SK-N-SH treated with all-trans-retinoic acid at 6 μM for 48 hours (cell line): Measurements from ENCODE around the gene CA11.

Source experiments
- ATAC-seq: fragments of 200-7000 bp; cut with Tn5 transposase; 3 replicates; pipeline ENCODE4 v1.9.1; 2020; ENCODE audit warnings: mild to moderate bottlenecking, moderate library complexity
- ARNTL ChIP-seq: fragments of 450-650 bp; formaldehyde crosslinking; IDR thresholded peaks from 2 replicates; pipeline ENCODE4 v1.5.0; 2020; ENCODE audit warnings: low read depth, mild to moderate bottlenecking, moderate library complexity, borderline replicate concordance
- BACH2 ChIP-seq: fragments of 250-450 bp; sonication (Bioruptor Pico); IDR thresholded peaks from 2 replicates; pipeline ENCODE4 v1.9.0; 2021; ENCODE audit warnings: mild to moderate bottlenecking, borderline replicate concordance
- CSDC2 ChIP-seq: fragments of 250-450 bp; sonication (Bioruptor Pico); IDR thresholded peaks from 2 replicates; pipeline ENCODE4 v1.5.0; 2020; ENCODE audit warnings: mild to moderate bottlenecking, moderate library complexity
- ISL1 ChIP-seq: fragments of 250-450 bp; sonication (Bioruptor Pico); IDR thresholded peaks from 2 replicates; pipeline ENCODE4 v2.1.2; 2022; ENCODE audit warnings: mild to moderate bottlenecking, moderate library complexity
- PPARA ChIP-seq: fragments of 250-450 bp; sonication (Bioruptor Pico); IDR thresholded peaks from 2 replicates; pipeline ENCODE4 v1.5.0; 2020; ENCODE audit warnings: mild to moderate bottlenecking, borderline replicate concordance
- RARB ChIP-seq: fragments of 250-450 bp; sonication (Bioruptor Pico); IDR thresholded peaks from 2 replicates; pipeline ENCODE4 v1.8.0; 2021; ENCODE audit warnings: mild to moderate bottlenecking, moderate library complexity
- SNAI2 ChIP-seq: fragments of 250-450 bp; sonication (Bioruptor Pico); IDR thresholded peaks from 2 replicates; pipeline ENCODE4 v1.5.0; 2020; ENCODE audit warnings: mild to moderate bottlenecking, moderate library complexity
- TCF4 ChIP-seq: fragments of 250-450 bp; sonication (Bioruptor Pico); IDR thresholded peaks from 2 replicates; pipeline ENCODE4 v1.8.0; 2021; ENCODE audit warnings: mild to moderate bottlenecking, moderate library complexity, borderline replicate concordance
- TOX ChIP-seq: fragments of 250-450 bp; sonication (Bioruptor Pico); IDR thresholded peaks from 2 replicates; pipeline ENCODE4 v1.8.0; 2021; ENCODE audit warnings: mild to moderate bottlenecking, moderate library complexity, borderline replicate concordance
- ZC3H10 ChIP-seq: fragments of 250-450 bp; sonication (Bioruptor Pico); IDR thresholded peaks from 2 replicates; pipeline ENCODE4 v1.5.1; 2021; ENCODE audit warnings: mild to moderate bottlenecking, moderate library complexity
- ZFP3 ChIP-seq: fragments of 250-450 bp; sonication (Bioruptor Pico); IDR thresholded peaks from 2 replicates; pipeline ENCODE4 v1.5.0; 2020; ENCODE audit warnings: mild to moderate bottlenecking, moderate library complexity
- ZFP30 ChIP-seq: fragments of 450-650 bp; formaldehyde crosslinking; IDR thresholded peaks from 2 replicates; pipeline ENCODE4 v1.5.0; 2022; ENCODE audit warnings: mild to moderate bottlenecking, moderate library complexity
- ZNF565 ChIP-seq: fragments of 450-650 bp; formaldehyde crosslinking; conservative IDR thresholded peaks from 2 replicates; pipeline ENCODE4 v1.5.0; 2020; ENCODE audit warnings: low read depth, mild to moderate bottlenecking, moderate library complexity
- ZNF8 ChIP-seq: fragments of 450-650 bp; formaldehyde crosslinking; IDR thresholded peaks from 2 replicates; pipeline ENCODE4 v1.5.0; 2020; ENCODE audit warnings: mild to moderate bottlenecking, moderate library complexity
- TF ChIP-seq, protein P1 (sequence below): fragments of 250-450 bp; sonication (Bioruptor Pico); IDR thresholded peaks from 2 replicates; pipeline ENCODE4 v1.8.0; 2021; ENCODE audit warnings: low read depth, mild to moderate bottlenecking, moderate library complexity, borderline replicate concordance
- TF ChIP-seq, protein P2 (sequence below): fragments of 250-450 bp; sonication (Bioruptor Pico); IDR thresholded peaks from 2 replicates; pipeline ENCODE4 v1.5.1; 2020; ENCODE audit warnings: low read depth, mild to moderate bottlenecking, moderate library complexity
- TF ChIP-seq, protein P3 (sequence below): fragments of 250-450 bp; sonication (Bioruptor Pico); IDR thresholded peaks from 2 replicates; pipeline ENCODE4 v1.8.0; 2020; ENCODE audit warnings: mild to moderate bottlenecking, moderate library complexity, borderline replicate concordance
- TF ChIP-seq, protein P4 (sequence below): fragments of 250-450 bp; sonication (Bioruptor Pico); IDR thresholded peaks from 2 replicates; pipeline ENCODE4 v1.5.0; 2020; ENCODE audit warnings: mild to moderate bottlenecking, moderate library complexity

The CA11 gene

DNA sequence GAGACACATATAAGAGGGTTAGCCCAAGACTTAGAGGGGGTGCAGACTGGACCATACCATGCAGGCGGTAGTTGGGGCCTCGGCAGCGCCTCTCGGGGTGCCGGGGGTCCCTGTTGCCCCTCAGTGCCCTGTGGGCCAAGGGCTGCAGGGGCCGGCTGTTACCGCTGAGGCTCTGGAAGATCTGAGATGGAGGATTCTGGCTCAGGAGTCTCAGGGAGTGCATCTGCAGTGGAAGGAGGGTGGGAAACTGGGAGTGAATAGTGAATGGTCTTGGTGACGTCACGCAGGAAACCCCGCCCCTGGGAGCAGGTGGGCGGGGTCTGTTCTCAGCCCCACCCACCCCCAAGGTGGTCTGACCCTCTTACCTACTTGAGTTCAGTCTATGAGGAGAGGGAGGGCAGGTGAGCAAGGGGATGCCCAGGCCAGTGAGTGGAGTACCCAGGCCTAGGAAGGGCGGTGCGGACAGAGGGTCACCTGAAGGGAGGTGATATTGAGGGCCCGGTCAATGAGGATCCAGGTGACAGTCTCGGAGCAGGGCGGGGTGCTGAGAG lies 7.1 kb downstream of the CA11 start (continued):
- TF ChIP-seq, protein P1, sequence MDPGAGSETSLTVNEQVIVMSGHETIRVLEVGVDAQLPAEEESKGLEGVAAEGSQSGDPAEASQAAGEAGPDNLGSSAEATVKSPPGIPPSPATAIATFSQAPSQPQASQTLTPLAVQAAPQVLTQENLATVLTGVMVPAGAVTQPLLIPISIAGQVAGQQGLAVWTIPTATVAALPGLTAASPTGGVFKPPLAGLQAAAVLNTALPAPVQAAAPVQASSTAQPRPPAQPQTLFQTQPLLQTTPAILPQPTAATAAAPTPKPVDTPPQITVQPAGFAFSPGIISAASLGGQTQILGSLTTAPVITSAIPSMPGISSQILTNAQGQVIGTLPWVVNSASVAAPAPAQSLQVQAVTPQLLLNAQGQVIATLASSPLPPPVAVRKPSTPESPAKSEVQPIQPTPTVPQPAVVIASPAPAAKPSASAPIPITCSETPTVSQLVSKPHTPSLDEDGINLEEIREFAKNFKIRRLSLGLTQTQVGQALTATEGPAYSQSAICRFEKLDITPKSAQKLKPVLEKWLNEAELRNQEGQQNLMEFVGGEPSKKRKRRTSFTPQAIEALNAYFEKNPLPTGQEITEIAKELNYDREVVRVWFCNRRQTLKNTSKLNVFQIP (CRISPR knock-in tag), result no peak

DNA sequence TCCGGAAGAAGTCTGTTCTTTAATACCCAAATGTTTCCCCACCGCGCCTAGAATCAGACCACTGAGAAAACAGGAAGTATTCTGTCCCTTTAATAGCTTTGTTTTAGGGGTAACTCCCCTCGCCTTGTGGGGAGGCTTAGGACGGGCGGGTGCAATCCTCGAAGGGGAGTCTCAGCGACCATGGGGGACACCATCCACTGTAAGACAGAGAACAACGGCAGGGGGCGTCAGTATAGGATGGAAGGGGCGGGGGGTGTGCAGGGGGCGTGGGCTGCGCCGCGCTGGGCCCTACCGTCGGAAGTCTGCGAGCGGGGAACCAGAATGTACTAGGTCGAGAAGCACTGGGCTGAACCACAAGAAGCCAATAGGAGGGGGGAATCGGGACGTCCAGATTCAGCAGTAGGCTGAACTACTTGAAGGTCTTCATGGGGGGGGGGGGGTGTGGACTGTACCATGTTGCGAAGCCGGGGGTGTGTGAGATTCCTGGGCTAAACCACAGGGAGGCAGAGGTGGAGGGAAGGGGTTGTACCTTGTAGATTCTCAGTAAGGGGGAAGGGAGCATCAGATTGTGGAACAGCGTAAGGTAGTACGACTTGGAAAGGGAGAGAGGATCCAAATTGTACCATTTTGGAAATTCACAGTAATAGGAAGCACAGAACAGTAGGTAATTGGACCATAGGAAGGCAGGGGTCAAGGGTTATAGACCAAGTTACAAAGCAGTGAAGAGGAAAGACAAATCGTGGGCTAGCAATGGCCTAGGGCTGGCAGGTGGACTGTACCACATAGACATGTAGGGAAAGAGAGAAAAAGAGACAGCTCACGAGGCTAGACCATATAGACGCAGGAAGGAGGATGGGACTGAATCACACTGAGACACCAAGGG lies 7.8 kb downstream of the CA11 start:
- TF ChIP-seq SNAI2 (CRISPR knock-in tag), result no peak
- TF ChIP-seq, protein P2, sequence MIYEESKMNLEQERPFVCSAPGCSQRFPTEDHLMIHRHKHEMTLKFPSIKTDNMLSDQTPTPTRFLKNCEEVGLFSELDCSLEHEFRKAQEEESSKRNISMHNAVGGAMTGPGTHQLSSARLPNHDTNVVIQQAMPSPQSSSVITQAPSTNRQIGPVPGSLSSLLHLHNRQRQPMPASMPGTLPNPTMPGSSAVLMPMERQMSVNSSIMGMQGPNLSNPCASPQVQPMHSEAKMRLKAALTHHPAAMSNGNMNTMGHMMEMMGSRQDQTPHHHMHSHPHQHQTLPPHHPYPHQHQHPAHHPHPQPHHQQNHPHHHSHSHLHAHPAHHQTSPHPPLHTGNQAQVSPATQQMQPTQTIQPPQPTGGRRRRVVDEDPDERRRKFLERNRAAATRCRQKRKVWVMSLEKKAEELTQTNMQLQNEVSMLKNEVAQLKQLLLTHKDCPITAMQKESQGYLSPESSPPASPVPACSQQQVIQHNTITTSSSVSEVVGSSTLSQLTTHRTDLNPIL (CRISPR knock-in tag), result no peak
- ATAC-seq, result peak; percentile 55

DNA sequence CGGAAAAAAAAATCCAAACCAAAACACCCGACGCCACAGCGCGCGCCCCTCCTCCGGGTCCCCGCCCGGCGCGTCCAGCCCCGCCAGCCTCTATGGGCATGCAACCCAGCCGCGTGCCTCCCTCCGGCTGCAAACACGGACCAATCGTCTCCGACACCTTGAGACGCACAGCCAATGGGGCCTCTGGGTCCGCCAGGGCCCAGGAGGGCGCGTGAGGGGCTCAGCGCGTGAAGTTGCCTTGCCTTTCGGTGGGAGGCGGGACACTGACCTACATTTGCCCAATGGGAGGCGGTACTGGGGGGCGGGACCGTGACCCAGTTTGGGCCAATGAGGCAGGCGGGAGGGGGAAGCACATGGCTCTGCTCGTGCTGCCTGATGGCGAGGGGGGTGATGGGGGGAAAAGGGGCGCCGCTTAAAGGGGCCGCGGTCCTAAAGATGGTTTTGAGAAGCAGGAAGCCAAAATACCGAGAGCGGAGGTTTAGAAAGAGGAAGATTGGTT lies 8.5 kb downstream of the CA11 start:
- peak; percentile 85 for ATAC-seq
- TF ChIP-seq ARNTL, result peak; percentile 99
- TF ChIP-seq ZFP3 (CRISPR knock-in tag), result no peak

DNA sequence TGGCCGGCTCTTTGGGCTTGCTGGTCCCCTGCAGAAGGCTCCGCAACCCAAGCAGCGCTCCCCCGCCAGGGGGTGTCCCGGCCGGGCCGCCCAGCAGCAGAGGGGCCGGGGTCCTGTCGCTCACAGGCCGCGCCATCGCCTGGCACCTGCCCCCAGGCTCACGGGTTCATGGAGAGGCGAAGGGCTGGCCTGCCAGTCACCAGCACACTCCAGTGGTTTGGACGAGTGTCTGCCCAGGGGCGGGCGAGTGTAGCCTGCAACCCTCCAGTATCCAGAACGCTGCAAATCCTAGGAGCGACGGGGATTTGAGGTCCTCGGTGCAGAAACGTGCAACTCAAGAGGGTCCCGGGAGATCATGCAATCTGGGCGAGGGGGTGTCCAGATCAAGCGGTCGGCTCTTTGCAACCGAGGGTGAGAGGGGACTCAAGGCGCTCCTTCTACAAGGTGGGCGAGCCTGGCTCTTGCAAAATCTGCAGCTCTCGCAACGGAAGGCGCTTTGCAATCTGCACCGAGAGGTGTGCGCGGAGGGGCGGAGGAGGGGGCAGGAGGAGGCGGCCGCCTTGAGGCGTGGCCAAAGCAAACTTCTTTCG lies 9.0 kb downstream of the CA11 start, which contains the start of gene DBP:
TSS of gene DBP (minus strand) at position 521 of the 590 bp plus-strand sequence. CDS start at position 136, 385 bp downstream.
- ATAC-seq, result peak; percentile 27
- TF ChIP-seq ZFP30 (CRISPR knock-in tag), result no peak
- TF ChIP-seq SNAI2 (CRISPR knock-in tag), result no peak
- no peak for TF ChIP-seq ISL1 (CRISPR knock-in tag)
- TF ChIP-seq, protein P2 (CRISPR knock-in tag), result no peak
- no peak for TF ChIP-seq ZFP3 (CRISPR knock-in tag)
- TF ChIP-seq RARB (CRISPR knock-in tag), result no peak
- no peak for TF ChIP-seq CSDC2
- no peak for TF ChIP-seq TCF4 (CRISPR knock-in tag)

DNA sequence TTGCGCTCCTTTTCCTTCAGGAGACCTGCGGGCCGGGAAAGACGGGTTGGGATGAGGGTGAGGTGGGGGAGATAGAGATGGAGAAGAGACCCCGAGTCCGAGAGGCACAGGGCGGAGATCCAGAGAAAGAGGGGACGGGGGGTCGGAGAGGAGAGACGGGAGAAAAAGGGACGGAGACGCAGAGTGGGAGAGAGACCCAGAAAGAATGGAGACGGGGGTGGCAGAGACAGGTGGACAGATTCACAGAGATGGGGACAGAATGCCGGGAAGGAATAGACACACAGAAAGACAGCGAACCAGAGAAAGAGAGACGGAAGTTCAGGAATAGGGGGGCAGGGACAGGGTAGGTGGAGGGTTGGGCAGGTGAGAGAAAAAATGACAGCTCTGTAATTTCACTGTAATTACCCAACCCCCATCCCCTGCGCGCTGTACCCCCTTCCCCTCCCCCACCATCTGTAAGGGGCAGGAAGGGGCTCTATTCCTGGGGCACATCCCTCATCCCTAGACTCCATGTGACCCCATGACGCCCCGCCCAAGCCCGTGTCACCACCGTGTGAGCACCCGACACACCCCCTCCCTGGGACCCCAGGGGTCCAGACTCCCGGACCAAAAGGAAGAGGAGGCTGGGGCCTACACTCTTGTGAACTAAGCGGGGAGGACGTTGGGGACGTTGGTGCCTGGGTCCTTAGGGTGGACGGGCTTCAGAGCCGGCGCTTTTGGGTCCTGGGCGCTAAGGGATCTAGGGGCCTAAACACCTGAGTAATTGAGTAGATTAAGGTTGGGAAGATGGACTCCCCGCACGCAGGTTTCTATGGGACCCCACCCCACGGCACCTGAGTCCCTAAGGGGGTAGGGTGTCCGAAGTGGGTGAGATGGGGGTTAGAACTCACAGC lies 9.8 kb downstream of the CA11 start:
- ATAC-seq, result no peak
- TF ChIP-seq TOX (CRISPR knock-in tag) (no peak), SNAI2 (CRISPR knock-in tag) (no peak), BACH2 (CRISPR knock-in tag) (no peak), ISL1 (CRISPR knock-in tag) (no peak), PPARA (CRISPR knock-in tag) (no peak), ZNF8 (CRISPR knock-in tag) (no peak), ZFP3 (CRISPR knock-in tag) (no peak), ZNF565 (CRISPR knock-in tag) (no peak), ZC3H10 (no peak), ARNTL (no peak)
- TF ChIP-seq, protein P3, sequence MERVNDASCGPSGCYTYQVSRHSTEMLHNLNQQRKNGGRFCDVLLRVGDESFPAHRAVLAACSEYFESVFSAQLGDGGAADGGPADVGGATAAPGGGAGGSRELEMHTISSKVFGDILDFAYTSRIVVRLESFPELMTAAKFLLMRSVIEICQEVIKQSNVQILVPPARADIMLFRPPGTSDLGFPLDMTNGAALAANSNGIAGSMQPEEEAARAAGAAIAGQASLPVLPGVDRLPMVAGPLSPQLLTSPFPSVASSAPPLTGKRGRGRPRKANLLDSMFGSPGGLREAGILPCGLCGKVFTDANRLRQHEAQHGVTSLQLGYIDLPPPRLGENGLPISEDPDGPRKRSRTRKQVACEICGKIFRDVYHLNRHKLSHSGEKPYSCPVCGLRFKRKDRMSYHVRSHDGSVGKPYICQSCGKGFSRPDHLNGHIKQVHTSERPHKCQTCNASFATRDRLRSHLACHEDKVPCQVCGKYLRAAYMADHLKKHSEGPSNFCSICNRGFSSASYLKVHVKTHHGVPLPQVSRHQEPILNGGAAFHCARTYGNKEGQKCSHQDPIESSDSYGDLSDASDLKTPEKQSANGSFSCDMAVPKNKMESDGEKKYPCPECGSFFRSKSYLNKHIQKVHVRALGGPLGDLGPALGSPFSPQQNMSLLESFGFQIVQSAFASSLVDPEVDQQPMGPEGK (CRISPR knock-in tag), result no peak
- TF ChIP-seq, protein P1 (CRISPR knock-in tag), result no peak
- TF ChIP-seq, protein P4, sequence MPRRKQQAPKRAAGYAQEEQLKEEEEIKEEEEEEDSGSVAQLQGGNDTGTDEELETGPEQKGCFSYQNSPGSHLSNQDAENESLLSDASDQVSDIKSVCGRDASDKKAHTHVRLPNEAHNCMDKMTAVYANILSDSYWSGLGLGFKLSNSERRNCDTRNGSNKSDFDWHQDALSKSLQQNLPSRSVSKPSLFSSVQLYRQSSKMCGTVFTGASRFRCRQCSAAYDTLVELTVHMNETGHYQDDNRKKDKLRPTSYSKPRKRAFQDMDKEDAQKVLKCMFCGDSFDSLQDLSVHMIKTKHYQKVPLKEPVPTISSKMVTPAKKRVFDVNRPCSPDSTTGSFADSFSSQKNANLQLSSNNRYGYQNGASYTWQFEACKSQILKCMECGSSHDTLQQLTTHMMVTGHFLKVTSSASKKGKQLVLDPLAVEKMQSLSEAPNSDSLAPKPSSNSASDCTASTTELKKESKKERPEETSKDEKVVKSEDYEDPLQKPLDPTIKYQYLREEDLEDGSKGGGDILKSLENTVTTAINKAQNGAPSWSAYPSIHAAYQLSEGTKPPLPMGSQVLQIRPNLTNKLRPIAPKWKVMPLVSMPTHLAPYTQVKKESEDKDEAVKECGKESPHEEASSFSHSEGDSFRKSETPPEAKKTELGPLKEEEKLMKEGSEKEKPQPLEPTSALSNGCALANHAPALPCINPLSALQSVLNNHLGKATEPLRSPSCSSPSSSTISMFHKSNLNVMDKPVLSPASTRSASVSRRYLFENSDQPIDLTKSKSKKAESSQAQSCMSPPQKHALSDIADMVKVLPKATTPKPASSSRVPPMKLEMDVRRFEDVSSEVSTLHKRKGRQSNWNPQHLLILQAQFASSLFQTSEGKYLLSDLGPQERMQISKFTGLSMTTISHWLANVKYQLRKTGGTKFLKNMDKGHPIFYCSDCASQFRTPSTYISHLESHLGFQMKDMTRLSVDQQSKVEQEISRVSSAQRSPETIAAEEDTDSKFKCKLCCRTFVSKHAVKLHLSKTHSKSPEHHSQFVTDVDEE (CRISPR knock-in tag), result no peak
